GM18505 (cell line): ENCODE measurements around the gene TMEM272.

ENCODE experiments used
- ATAC-seq: cut with Tn5 transposase; IDR thresholded peaks from one replicate; pipeline ENCODE4 v1.9.1; 2021; ENCODE audit not compliant: unreplicated experiment
- POLR2A ChIP-seq: IDR thresholded peaks from 4 replicates; pipeline ENCODE4 v1.6.1; 2011; ENCODE audit warnings: borderline replicate concordance; ENCODE audit not compliant: insufficient read depth, insufficient read length; ENCODE audit errors: extremely low read depth

The TMEM272 gene

GRCh38 chr13:51869916-51870315 is 24.9 kb upstream of the TMEM272 start:
- ATAC-seq = no peak
- no peak for TF ChIP-seq POLR2A

- no peak for TF ChIP-seq POLR2A
- ATAC-seq = no peak
Observed at GRCh38 chr13:51867062-51867461, 22.1 kb upstream of the TMEM272 start.

- no peak for ATAC-seq
Observed at GRCh38 chr13:51865838-51866237, 20.9 kb upstream of the TMEM272 start.

GRCh38 chr13:51862957-51863356 is 18.0 kb upstream of the TMEM272 start:
- no peak for TF ChIP-seq POLR2A
- ATAC-seq = no peak

More at GRCh38 chr13:51865838-51866237, 20.9 kb upstream of the TMEM272 start:
- no peak for TF ChIP-seq POLR2A

- no peak for ATAC-seq
- TF ChIP-seq POLR2A = no peak
Observed at GRCh38 chr13:51861723-51862300, 16.8 kb upstream of the TMEM272 start, which contains the start of gene CCDC70. CCDC70 (plus strand) TSS chr13:51861969; CDS start chr13:51865412, 3,443 bp downstream.

DNA sequence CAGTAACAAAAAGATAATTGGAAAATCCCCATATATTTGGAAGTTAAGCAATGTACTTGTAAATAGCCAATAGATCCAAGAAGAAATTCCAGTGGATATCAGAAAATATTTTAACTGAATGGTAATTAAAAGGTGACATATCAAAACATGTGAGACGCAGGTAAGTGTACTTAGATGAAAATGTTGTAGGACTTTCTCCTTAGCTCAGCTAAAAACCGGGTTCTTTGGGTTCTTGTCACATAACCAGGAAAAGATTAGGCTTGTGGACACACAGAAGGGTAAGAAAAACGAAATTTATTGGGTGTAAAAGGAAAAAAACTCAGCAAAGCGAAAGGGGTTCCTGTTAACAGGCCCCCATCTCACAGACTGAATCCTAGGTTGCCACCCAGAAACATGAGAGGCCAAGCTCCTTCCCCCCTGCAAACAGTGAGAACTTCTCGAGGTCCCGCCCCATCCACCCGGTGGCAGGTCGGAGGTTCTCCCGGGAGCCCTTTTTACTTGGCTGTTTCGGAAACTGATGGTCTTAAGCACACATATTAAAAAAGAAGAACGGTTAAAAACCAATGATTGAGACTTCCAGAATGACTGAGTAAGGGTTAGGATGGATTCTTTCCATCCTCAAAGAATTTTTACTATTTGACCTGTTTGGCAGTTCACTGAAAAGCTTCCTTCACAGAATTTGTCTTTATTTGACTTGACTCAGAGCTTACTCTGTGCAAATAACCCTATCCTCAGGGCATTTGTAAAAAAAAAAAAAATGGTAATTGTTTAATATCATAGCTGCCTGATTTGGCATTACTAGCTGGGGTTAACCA is 13.7 kb upstream of the TMEM272 start:
- no peak for TF ChIP-seq POLR2A
- no peak for ATAC-seq

DNA sequence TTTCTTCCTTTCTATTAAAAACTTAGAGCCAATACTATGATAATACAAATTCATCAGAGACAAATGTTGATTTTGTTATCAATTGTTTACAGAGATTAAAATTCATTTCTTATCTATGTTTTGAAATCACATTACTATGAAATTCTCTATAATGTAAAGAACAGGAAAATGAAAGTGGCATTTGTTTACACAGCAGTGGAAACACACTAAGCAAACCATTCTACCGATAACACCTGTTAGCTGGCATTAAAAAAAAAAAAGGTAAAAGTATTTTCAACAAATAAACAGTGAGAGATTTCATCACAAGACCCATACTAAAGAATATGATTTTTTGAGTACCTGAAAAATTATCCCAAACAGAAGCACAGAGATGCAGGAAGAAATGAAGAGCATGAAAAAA is 12.0 kb upstream of the TMEM272 start:
- TF ChIP-seq POLR2A = no peak
- no peak for ATAC-seq

DNA sequence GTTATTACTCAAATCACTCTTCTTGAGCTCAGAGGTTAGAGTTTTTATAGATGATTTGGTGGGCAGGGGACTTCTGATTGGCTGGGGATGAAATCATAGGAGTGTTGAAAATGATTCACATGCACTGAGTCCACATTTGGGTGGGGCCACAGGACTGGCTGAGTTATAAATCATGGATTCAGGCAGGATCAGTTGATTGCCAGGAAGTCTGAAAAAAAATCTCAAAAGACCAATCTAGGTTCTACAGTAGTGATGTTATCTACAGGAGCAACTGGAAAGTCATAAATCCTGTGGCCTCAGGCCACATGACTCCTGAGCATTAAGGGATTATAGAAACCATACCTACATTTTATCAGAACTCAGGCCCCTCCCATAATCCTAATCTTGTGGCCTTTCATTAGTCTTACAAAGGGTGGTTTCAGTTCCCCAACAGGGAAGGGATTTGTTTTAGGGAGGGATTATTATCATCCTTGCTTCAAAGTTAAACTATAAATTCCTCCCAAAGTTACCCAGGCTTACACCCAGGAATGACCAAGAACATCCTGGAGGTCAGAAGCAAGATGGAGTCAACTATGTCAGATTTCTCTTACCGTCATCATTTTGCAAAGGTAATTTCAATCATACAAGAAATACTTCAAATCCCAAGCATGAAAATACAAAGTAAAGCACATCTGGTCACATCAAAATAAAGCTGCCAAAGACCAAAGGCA is 11.2 kb upstream of the TMEM272 start:
- no peak for TF ChIP-seq POLR2A
- ATAC-seq = no peak

GRCh38 chr13:51849145-51850101 is 4.4 kb upstream of the TMEM272 start:
- no peak for TF ChIP-seq POLR2A

DNA sequence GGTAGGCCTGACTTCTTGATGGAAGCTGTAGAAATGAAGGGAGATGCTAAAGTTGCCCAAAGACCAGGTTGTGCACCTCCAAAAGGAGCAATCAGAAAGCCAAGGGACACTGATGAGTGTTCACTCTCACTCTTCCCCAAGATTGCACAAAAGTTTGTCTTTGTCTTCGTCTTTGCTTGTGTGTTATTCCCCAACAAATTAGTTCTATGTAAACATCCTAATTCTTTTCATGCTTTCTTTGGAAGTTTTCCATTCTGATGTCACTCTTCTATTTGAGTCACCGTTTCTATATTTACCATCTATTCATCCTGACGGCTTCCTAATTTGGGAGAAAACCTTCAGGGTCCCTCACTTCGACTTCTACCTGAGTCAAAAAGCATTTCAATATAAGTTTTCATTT is 3.7 kb upstream of the TMEM272 start:
- ATAC-seq = no peak
- TF ChIP-seq POLR2A = no peak

More at GRCh38 chr13:51849145-51850101, 4.4 kb upstream of the TMEM272 start:
- ATAC-seq = no peak

DNA sequence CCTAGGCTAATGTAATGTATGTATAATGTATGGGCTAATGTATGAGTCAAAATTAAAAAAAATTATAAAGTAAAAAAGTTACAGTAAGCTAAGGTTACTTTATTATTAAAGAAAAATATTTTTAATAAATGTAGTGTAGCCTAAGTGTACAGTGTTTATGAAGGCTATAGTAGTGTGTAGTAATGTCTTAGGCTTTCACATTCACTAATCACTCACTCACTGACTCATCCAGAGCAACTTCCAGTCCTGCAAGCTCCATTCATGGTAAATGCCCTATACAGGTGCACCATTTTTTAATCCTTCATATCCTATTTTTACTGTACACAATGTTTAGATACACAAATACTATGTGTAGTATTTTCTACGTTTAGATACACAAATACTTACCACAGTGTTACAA is 1.8 kb upstream of the TMEM272 start:
- no peak for TF ChIP-seq POLR2A
- no peak for ATAC-seq

- no peak for ATAC-seq
- TF ChIP-seq POLR2A = no peak
Observed at GRCh38 chr13:51845574-51846318, 769 bp upstream of the TMEM272 start.
